H7 (cell line): ENCODE results near the gene ADARB2. TPM values are rescaled to one million over a fixed set of nuclear protein-coding genes. Genes with fewer than 3 reads are reported as not detected.
"Not testable (repeated sequence)": the region's sequence is repeated elsewhere in the genome, so short reads cannot be mapped to it uniquely, and the experiment has no call there.

Experiments used
- DNase-seq: peaks from one replicate; pipeline ENCODE4 v3.0.0; 2012
- H3K27me3 ChIP-seq: 2 replicates; pipeline ENCODE4 v1.6.0; 2011; ENCODE audit warnings: mild to moderate bottlenecking, low read length; ENCODE audit not compliant: control insufficient read depth, insufficient read depth
- H3K36me3 ChIP-seq: replicated peaks from 2 replicates; pipeline ENCODE4 v1.5.1; 2011; ENCODE audit warnings: low read length; ENCODE audit not compliant: control insufficient read depth, insufficient read depth
- H3K4me3 ChIP-seq: 2 replicates; pipeline ENCODE4 v1.5.1; 2011; ENCODE audit warnings: low read depth, mild to moderate bottlenecking, control low read depth, low read length, moderate library complexity; ENCODE audit not compliant: insufficient read depth
- total RNA-seq: library from RNA; depleted of rRNA; stranded (reverse); fragments of >200 nt; shearing (Covaris generic); gene quantifications from 2 replicates; pipeline ENCODE4 v1.2.3, GENCODE V29; 2014

Gene ADARB2
- total RNA-seq, 1 experiment from 2014 or later, result 1.5 TPM

- DNase-seq, result no peak
- no peak overlapping the region for H3K4me3 ChIP-seq
- no peaks in the 10 kb centered on the region for H3K36me3 ChIP-seq
- H3K27me3 ChIP-seq, result peaks cover 2% of the 10 kb centered on the region; the same call in 1 of the 2 replicates
These were observed 505.0 kb downstream of the ADARB2 start for GRCh38 chr10:1232164-1232911.

DNA sequence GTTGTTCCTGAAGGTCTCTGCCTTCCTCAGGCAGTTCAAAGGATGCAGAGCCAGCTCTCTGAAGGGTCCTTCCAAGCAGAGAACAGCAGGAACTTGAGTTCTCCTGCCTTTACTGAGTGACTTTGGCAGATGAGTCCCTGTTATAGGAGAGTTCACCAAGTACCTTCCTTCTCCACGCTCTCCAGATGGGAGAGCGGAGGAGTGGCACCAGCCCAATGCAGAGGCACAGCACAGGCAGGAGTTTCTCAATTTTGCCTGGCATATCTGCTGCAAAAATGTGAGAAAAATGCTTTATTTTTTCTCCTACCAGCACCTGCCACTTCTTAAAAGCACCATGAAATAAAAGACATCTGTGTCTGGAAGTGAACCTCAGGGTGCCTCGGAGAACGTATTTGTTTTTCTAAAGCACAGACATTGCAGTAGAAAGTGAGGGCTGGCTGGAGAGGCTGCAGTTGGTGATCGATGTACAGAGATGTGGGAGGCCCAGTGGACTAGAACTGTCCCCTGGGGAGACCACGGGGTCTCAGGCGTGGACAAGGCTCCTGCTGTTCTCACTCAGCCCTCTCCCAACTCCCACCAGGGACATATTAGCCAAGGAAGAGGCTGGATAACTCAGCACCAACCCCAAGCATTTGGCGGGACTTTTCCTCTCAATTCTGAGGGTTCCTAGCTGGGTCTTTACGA lies 506.6 kb downstream of the ADARB2 start:
- H3K27me3 ChIP-seq, result peaks cover 2% of the 10 kb centered on the region; the same call in 1 of the 2 replicates
- peak; percentile 25 for DNase-seq
- no peak overlapping the region for H3K4me3 ChIP-seq
- H3K36me3 ChIP-seq, result no peaks in the 10 kb centered on the region

- Histone ChIP-seq H3K4me3 (no peak overlapping the region), H3K36me3 (no peaks in the 10 kb centered on the region), H3K27me3 (peaks cover 2% of the 10 kb centered on the region; the same call in 1 of the 2 replicates)
- DNase-seq, result peak; percentile 36
These were observed 507.2 kb downstream of the ADARB2 start for GRCh38 chr10:1230138-1230537.

DNA sequence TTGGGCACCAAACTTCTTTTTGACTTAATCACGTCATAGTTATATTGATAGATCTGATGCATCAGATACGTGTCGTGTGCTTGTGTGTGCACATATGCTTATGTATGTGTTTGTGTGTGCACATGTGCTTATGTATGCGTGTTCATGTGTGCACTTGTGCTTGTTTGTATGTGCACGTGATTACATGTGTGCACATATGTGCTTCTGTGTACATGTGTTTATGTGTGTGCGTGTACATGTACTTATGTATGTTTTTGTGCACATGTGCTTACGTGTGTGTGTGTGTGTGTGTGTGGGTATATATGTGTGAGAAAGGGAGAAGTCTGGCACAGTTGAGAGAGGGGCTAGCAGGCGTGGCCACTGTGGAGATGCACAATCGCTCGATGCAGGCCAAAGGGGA lies 507.8 kb downstream of the ADARB2 start:
- Histone ChIP-seq H3K36me3 (no peaks in the 10 kb centered on the region), H3K27me3 (peaks cover 2% of the 10 kb centered on the region; the same call in 1 of the 2 replicates), H3K4me3 (no peak overlapping the region)
- DNase-seq, result no peak

DNA sequence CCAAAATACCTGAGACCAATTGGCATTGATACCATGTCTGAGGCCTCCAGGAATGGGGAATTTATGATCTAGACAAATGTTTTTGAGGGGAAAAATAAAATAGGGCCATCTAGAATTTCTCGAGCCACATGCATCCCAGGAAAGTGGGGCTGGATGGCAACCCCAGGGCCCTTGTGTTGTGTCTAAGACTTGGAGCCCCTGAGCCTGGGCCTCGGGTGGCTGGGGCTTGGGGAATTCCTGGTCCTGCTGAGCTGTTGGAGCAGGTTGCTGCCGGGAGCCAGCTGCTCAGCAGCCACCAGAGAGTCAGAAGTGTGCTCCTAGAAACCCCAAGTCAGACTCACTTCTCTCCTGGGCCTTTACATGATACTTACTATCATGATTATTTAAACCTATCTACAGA lies 508.2 kb downstream of the ADARB2 start:
- Histone ChIP-seq H3K4me3 (no peak overlapping the region), H3K36me3 (no peaks in the 10 kb centered on the region), H3K27me3 (peaks cover 1% of the 10 kb centered on the region; the same call in 1 of the 2 replicates)
- peak; percentile 60 for DNase-seq

GRCh38 chr10:1228467-1228975 lies 508.8 kb downstream of the ADARB2 start:
- H3K4me3 ChIP-seq, result no peak overlapping the region
- DNase-seq, result no peak
- no peaks in the 10 kb centered on the region; the same call in 1 of the 2 replicates for H3K27me3 ChIP-seq
- H3K36me3 ChIP-seq, result no peaks in the 10 kb centered on the region

GRCh38 chr10:1227510-1228402 lies 509.6 kb downstream of the ADARB2 start:
- Histone ChIP-seq H3K4me3 (no peak overlapping the region), H3K36me3 (no peaks in the 10 kb centered on the region), H3K27me3 (no peaks in the 10 kb centered on the region)
- DNase-seq, result no peak

DNA sequence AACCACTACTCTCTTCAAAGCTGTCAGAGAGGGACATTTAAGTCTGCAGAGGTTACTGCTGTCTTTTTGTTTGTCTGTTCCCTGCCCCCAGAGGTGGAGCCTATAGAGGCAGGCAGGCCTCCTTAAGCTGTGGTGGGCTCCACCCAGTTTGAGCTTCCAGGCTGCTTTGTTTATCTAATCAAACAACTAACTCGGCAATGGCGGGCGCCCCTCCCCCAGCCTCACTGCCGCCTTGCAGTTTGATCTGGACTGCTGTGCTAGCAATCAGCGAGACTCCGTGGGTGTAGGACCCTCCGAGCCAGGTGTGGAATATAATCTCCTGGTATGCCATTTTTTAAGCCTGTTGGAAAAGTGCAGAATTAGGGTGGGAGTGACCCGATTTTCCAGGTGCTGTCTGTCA lies 510.4 kb downstream of the ADARB2 start:
- DNase-seq, H3K27me3 ChIP-seq, H3K36me3 ChIP-seq: not testable (repeated sequence)
- peak overlapping the region; percentile 2; the same call in 1 of the 2 replicates for H3K4me3 ChIP-seq

DNA sequence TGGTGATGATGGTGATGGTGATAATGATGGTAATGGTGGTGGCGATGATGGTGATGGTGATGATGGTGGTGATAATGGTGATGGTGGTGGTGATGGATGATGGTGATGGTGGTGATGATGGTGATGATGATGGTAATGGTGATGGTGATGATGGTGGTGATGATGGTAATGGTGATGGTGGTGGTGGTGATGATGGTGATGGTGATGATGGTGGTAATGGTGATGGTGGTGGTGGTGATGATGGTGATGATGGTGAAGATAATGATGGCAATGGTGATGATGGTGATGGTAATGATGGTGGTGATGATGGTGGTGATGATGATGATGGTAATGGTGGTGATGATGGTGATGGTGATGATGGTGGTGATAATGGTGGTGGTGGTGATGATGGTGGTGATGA lies 517.5 kb downstream of the ADARB2 start:
- DNase-seq, result not testable (repeated sequence)

GRCh38 chr10:1217661-1218060 lies 519.7 kb downstream of the ADARB2 start:
- Histone ChIP-seq H3K4me3 (no peak overlapping the region), H3K27me3 (no peaks in the 10 kb centered on the region), H3K36me3 (no peaks in the 10 kb centered on the region)
- peak; percentile 26 for DNase-seq

More for the DNA sequence above, 517.5 kb downstream of the ADARB2 start:
- H3K36me3 ChIP-seq, H3K27me3 ChIP-seq, H3K4me3 ChIP-seq: not testable (repeated sequence)

GRCh38 chr10:1217237-1217587 lies 520.1 kb downstream of the ADARB2 start:
- H3K36me3 ChIP-seq, result no peaks in the 10 kb centered on the region
- no peak overlapping the region for H3K4me3 ChIP-seq
- DNase-seq, result no peak
- H3K27me3 ChIP-seq, result no peaks in the 10 kb centered on the region

- Histone ChIP-seq H3K4me3 (no peak overlapping the region), H3K27me3 (no peaks in the 10 kb centered on the region), H3K36me3 (no peaks in the 10 kb centered on the region)
- DNase-seq, result peak; percentile 30
These were observed 520.6 kb downstream of the ADARB2 start for GRCh38 chr10:1216574-1217236.

- H3K36me3 ChIP-seq, result no peaks in the 10 kb centered on the region
- no peaks in the 10 kb centered on the region for H3K27me3 ChIP-seq
- no peak for DNase-seq
- H3K4me3 ChIP-seq, result no peak overlapping the region
These were observed 521.3 kb downstream of the ADARB2 start for GRCh38 chr10:1215862-1216573.
